Measurements from ENCODE around the gene THBS4. TPM values are rescaled to one million over a fixed set of nuclear protein-coding genes. Genes with fewer than 3 reads are reported as not detected.

The THBS4 gene
- total RNA-seq, 1 donor = 0.36 TPM

DNA sequence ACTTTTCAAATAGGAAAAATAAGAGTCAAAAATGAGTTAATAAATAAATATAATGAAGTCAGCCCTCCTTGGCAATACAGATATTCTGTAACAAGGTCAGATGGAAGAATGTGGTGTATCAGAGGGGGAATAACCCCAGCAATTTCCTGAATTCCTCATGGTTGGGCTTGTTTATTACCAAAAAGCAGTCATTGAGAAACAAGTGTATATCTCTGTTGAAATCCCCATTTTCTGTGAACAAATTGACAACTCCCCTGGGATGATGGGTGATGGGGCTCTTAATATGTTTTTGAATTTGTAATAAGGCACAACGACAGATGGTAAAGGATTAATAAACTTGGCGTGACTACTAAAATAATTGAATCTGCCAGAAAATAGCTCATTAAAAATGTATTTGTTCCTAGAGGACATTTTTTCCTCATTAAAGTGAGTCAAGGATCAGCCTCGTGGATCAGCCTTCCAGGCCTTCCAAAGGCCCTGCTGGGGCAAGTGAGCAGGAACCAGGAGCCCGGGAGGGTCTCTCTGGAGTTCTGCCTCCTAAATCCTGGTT, 34.2 kb downstream of the THBS4 start:
- H3K79me2 ChIP-seq (ENCODE audit: insufficient read depth, low read length) = no peaks in the 10 kb centered on the region
- no peaks in the 10 kb centered on the region for H3K36me3 ChIP-seq (ENCODE audit: insufficient read depth, low read length)
- peaks cover 17% of the 10 kb centered on the region for H3K4me1 ChIP-seq (ENCODE audit: insufficient read depth, low read length)
- H3K27ac ChIP-seq (ENCODE audit: low read depth, low read length) = no peak overlapping the region
- H3K9me3 ChIP-seq (ENCODE audit: low read depth, low read length) = no peaks in the 10 kb centered on the region
- peaks cover 6% of the 10 kb centered on the region for H3K27me3 ChIP-seq (ENCODE audit: insufficient read depth, low read length)
- H3K4me3 ChIP-seq (ENCODE audit: insufficient read depth, low read length) = no peak overlapping the region
- TF ChIP-seq, protein P1, sequence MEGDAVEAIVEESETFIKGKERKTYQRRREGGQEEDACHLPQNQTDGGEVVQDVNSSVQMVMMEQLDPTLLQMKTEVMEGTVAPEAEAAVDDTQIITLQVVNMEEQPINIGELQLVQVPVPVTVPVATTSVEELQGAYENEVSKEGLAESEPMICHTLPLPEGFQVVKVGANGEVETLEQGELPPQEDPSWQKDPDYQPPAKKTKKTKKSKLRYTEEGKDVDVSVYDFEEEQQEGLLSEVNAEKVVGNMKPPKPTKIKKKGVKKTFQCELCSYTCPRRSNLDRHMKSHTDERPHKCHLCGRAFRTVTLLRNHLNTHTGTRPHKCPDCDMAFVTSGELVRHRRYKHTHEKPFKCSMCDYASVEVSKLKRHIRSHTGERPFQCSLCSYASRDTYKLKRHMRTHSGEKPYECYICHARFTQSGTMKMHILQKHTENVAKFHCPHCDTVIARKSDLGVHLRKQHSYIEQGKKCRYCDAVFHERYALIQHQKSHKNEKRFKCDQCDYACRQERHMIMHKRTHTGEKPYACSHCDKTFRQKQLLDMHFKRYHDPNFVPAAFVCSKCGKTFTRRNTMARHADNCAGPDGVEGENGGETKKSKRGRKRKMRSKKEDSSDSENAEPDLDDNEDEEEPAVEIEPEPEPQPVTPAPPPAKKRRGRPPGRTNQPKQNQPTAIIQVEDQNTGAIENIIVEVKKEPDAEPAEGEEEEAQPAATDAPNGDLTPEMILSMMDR (IDR thresholded peaks at IDR 0.05; ENCODE audit: extremely low read depth, low read depth, low read length) = no peak
- no peak overlapping the region for H3K4me2 ChIP-seq (ENCODE audit: insufficient read depth, low read length)
- no peaks in the 10 kb centered on the region for H4K20me1 ChIP-seq (ENCODE audit: insufficient read depth, low read length)
- no peak for DNase-seq (ENCODE audit: insufficient read length, low spot score, missing footprints)
- H2AFZ ChIP-seq (ENCODE audit: low read length) = no peak overlapping the region

DNA sequence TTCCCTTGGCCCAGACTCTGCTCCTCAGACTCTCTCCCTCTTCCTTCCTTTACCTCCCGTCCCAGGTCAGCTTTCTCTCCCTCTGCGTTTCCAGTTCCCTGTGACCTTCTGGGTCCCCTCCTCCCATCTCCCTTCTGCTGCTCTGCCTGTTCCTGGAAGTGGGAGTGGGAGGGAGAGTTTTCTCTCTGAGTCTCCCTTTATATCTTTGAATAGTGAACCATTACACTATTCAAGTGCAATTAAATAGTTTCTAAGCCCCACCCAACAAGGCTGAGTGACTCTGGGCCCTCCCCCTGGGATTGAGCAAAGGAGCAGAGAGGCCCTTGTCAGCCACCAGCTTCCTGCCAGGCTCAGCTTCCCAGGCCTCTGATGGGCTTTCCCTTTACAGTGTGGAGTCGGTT, 34.8 kb downstream of the THBS4 start:
- H3K4me2 ChIP-seq (ENCODE audit: insufficient read depth, low read length) = no peak overlapping the region

DNA sequence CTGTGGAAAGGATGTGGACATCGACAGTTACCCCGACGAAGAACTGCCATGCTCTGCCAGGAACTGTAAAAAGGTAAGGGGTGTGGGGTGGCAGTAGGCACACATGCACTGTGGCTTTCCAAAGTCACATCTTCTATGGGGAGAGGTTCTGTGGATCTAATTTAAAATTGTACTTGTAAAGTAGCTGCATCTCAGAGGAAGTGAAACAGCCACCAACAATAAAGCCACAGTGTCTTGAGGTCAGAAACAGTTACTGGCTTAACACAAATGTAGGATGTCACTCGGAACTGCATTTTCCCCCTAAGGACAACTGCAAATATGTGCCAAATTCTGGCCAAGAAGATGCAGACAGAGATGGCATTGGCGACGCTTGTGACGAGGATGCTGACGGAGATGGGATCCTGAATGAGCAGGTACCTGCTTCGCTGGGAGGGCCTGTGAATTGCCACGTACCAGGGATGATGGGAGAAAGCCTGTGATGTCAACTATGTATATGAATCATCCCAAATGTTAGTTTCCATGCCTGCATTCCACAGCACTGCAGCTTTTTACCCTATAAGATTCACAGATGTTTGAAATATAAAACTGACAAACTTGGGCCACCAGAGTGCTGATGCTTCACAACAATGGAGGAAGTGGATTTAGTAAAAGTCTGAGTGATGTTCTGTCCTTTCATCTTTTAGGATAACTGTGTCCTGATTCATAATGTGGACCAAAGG, 35.3 kb downstream of the THBS4 start:
- peaks cover 15% of the 10 kb centered on the region for H3K4me1 ChIP-seq (ENCODE audit: insufficient read depth, low read length)
- no peaks in the 10 kb centered on the region for H3K36me3 ChIP-seq (ENCODE audit: insufficient read depth, low read length)
- H3K4me2 ChIP-seq (ENCODE audit: insufficient read depth, low read length) = no peak overlapping the region
- no peak overlapping the region for H3K27ac ChIP-seq (ENCODE audit: low read depth, low read length)
- no peak for DNase-seq (ENCODE audit: insufficient read length, low spot score, missing footprints)
- no peaks in the 10 kb centered on the region for H4K20me1 ChIP-seq (ENCODE audit: insufficient read depth, low read length)
- H3K4me3 ChIP-seq (ENCODE audit: insufficient read depth, low read length) = no peak overlapping the region
- H3K27me3 ChIP-seq (ENCODE audit: insufficient read depth, low read length) = peaks cover 3% of the 10 kb centered on the region
- H3K9me3 ChIP-seq (ENCODE audit: low read depth, low read length) = no peaks in the 10 kb centered on the region
- H3K79me2 ChIP-seq (ENCODE audit: insufficient read depth, low read length) = no peaks in the 10 kb centered on the region
- TF ChIP-seq, protein P1 (IDR thresholded peaks at IDR 0.05; ENCODE audit: extremely low read depth, low read depth, low read length) = no peak
- H2AFZ ChIP-seq (ENCODE audit: low read length) = peak overlapping the region; percentile 7

More for the DNA sequence above, 34.8 kb downstream of the THBS4 start:
- H3K79me2 ChIP-seq (ENCODE audit: insufficient read depth, low read length) = no peaks in the 10 kb centered on the region
- no peak for DNase-seq (ENCODE audit: insufficient read length, low spot score, missing footprints)
- no peak overlapping the region for H3K27ac ChIP-seq (ENCODE audit: low read depth, low read length)
- peaks cover 15% of the 10 kb centered on the region for H3K4me1 ChIP-seq (ENCODE audit: insufficient read depth, low read length)
- H4K20me1 ChIP-seq (ENCODE audit: insufficient read depth, low read length) = no peaks in the 10 kb centered on the region
- peaks cover 5% of the 10 kb centered on the region for H3K27me3 ChIP-seq (ENCODE audit: insufficient read depth, low read length)
- H3K9me3 ChIP-seq (ENCODE audit: low read depth, low read length) = no peaks in the 10 kb centered on the region
- TF ChIP-seq, protein P1 (IDR thresholded peaks at IDR 0.05; ENCODE audit: extremely low read depth, low read depth, low read length) = no peak
- peak overlapping the region; percentile 7 for H2AFZ ChIP-seq (ENCODE audit: low read length)
- H3K4me3 ChIP-seq (ENCODE audit: insufficient read depth, low read length) = no peak overlapping the region
- no peaks in the 10 kb centered on the region for H3K36me3 ChIP-seq (ENCODE audit: insufficient read depth, low read length)

- Histone ChIP-seq H4K20me1 (ENCODE audit: insufficient read depth, low read length) (no peaks in the 10 kb centered on the region), H3K36me3 (ENCODE audit: insufficient read depth, low read length) (no peaks in the 10 kb centered on the region), H3K4me1 (ENCODE audit: insufficient read depth, low read length) (peaks cover 15% of the 10 kb centered on the region), H3K27ac (ENCODE audit: low read depth, low read length) (no peak overlapping the region), H3K4me2 (ENCODE audit: insufficient read depth, low read length) (no peak overlapping the region), H3K27me3 (ENCODE audit: insufficient read depth, low read length) (peaks cover 3% of the 10 kb centered on the region), H3K4me3 (ENCODE audit: insufficient read depth, low read length) (no peak overlapping the region), H2AFZ (ENCODE audit: low read length) (no peak overlapping the region), H3K9me3 (ENCODE audit: low read depth, low read length) (no peaks in the 10 kb centered on the region), H3K79me2 (ENCODE audit: insufficient read depth, low read length) (no peaks in the 10 kb centered on the region)
- DNase-seq (ENCODE audit: insufficient read length, low spot score, missing footprints) = no peak
- TF ChIP-seq, protein P1 (IDR thresholded peaks at IDR 0.05; ENCODE audit: extremely low read depth, low read depth, low read length) = no peak
Observed at GRCh38 chr5:80071510-80072021, 36.4 kb downstream of the THBS4 start.

Measured in osteoblast (primary cell).